Endothelial cell (in vitro differentiated cells): ENCODE results near the gene MED15. TPM values are rescaled to one million over a fixed set of nuclear protein-coding genes. Genes with fewer than 3 reads are reported as not detected.
A peak's percentile ranks its signal among the peaks of the same experiment; 100 is the strongest.

Experiments used
- DNase-seq: peaks from one replicate; pipeline ENCODE4 v3.0.0; 2021; ENCODE audit warnings: low spot score
- H3K27ac Mint-ChIP-seq: one replicate; pipeline ENCODE4 v1.8.0; 2021; ENCODE audit warnings: mixed read lengths, inconsistent platforms; ENCODE audit not compliant: unreplicated experiment
- H3K27me3 Mint-ChIP-seq: one replicate; pipeline ENCODE4 v1.8.0; 2021; ENCODE audit warnings: mild to moderate bottlenecking, moderate library complexity, mixed read lengths, inconsistent platforms; ENCODE audit not compliant: unreplicated experiment
- H3K36me3 Mint-ChIP-seq: one replicate; pipeline ENCODE4 v1.8.0; 2021; ENCODE audit warnings: mild to moderate bottlenecking, low read depth, mixed read lengths, inconsistent platforms; ENCODE audit not compliant: unreplicated experiment
- H3K4me1 Mint-ChIP-seq: one replicate; pipeline ENCODE4 v1.8.0; 2021; ENCODE audit warnings: mild to moderate bottlenecking, mixed read lengths, inconsistent platforms; ENCODE audit not compliant: unreplicated experiment
- H3K4me3 Mint-ChIP-seq: one replicate; pipeline ENCODE4 v1.8.0; 2021; ENCODE audit warnings: mild to moderate bottlenecking, mixed read lengths, inconsistent platforms; ENCODE audit not compliant: unreplicated experiment
- H3K9me3 Mint-ChIP-seq: one replicate; pipeline ENCODE4 v1.8.0; 2021; ENCODE audit warnings: mixed read lengths, inconsistent platforms; ENCODE audit not compliant: unreplicated experiment
- total RNA-seq: library from RNA; stranded (reverse); fragmentation: NEBNext Ultra II Directional; extraction: Animal tissue kit (Norgen Biotek cat#: 25700); gene quantifications from one replicate; pipeline ENCODE4 v1.2.1, GENCODE V29; 2021; ENCODE audit not compliant: unreplicated experiment
- TF ChIP-seq, protein P1 (sequence below): fragments of 200-600 bp; sonication (generic); IDR thresholded peaks from one replicate; pipeline ENCODE4 v1.5.0; 2021; ENCODE audit warnings: antibody characterized with exemption; ENCODE audit not compliant: unreplicated experiment

Gene MED15
- total RNA-seq, 1 donor from 2014 or later, result 165 TPM

- Mint-ChIP-seq H3K9me3 (no peaks in the 10 kb centered on the region), H3K4me1 (no peaks in the 10 kb centered on the region), H3K27me3 (no peaks in the 10 kb centered on the region), H3K36me3 (peaks cover 46% of the 10 kb centered on the region), H3K4me3 (no peak overlapping the region), H3K27ac (no peak overlapping the region)
- TF ChIP-seq, protein P1, sequence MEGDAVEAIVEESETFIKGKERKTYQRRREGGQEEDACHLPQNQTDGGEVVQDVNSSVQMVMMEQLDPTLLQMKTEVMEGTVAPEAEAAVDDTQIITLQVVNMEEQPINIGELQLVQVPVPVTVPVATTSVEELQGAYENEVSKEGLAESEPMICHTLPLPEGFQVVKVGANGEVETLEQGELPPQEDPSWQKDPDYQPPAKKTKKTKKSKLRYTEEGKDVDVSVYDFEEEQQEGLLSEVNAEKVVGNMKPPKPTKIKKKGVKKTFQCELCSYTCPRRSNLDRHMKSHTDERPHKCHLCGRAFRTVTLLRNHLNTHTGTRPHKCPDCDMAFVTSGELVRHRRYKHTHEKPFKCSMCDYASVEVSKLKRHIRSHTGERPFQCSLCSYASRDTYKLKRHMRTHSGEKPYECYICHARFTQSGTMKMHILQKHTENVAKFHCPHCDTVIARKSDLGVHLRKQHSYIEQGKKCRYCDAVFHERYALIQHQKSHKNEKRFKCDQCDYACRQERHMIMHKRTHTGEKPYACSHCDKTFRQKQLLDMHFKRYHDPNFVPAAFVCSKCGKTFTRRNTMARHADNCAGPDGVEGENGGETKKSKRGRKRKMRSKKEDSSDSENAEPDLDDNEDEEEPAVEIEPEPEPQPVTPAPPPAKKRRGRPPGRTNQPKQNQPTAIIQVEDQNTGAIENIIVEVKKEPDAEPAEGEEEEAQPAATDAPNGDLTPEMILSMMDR, result no peak
- DNase-seq, result no peak
These were observed 56.1 kb downstream of the MED15 start for GRCh38 chr22:20563466-20563906.

DNA sequence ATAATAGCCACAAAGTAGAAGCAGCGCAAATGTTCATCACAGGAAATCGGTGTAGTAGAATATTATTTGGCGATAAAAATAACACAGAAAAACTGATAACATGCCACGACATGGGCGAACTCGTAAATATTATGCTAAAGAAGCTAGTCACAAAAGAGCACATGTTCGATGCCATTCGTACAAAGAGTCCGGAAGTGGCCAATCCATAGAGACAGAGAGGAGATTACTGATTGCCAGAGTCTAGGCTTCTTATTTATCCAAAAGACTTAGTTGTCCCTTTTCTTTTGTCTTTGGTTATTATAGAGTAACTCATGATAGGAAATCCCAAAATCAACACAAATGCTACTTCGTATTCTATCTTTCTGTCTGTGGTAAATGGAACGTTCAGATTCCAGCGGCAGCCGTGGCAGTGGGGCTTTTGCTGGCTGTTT, 56.5 kb downstream of the MED15 start:
- Mint-ChIP-seq H3K27me3 (no peaks in the 10 kb centered on the region), H3K4me1 (no peaks in the 10 kb centered on the region), H3K9me3 (no peaks in the 10 kb centered on the region), H3K4me3 (peak overlapping the region; percentile 71), H3K36me3 (peaks cover 41% of the 10 kb centered on the region), H3K27ac (no peak overlapping the region)
- DNase-seq, result no peak
- TF ChIP-seq, protein P1, result no peak

- Mint-ChIP-seq H3K36me3 (peaks cover 34% of the 10 kb centered on the region), H3K4me3 (peak overlapping the region; percentile 15), H3K9me3 (no peaks in the 10 kb centered on the region), H3K27ac (peak overlapping the region; percentile 18), H3K27me3 (peaks cover 2% of the 10 kb centered on the region), H3K4me1 (no peaks in the 10 kb centered on the region)
- DNase-seq, result no peak
- TF ChIP-seq, protein P1, result no peak
These were observed 57.8 kb downstream of the MED15 start for GRCh38 chr22:20565079-20565734.

DNA sequence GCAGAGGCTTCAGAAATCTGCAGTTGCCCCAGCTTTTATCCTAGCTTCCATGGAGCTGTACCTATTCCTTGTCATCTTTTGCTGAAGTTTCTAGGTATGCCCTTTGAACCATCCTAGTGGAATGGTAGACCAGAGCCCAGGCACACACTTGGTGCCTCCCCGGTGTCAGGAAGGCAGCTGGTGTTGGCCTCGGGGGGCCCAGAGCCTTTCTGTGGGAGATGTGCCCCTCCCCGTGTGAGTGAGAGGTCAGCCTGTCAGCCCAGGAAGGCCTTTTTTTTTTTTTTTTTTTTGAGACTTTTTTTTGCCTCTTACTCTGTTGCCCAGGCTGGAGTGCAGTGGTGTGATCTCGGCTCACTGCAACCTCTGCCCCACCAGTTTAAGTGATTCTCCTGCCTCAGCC, 58.4 kb downstream of the MED15 start:
- H3K9me3 Mint-ChIP-seq, result no peaks in the 10 kb centered on the region
- no peak overlapping the region for H3K4me3 Mint-ChIP-seq
- H3K27ac Mint-ChIP-seq, result no peak overlapping the region
- TF ChIP-seq, protein P1, result no peak
- DNase-seq, result no peak
- no peaks in the 10 kb centered on the region for H3K4me1 Mint-ChIP-seq
- H3K36me3 Mint-ChIP-seq, result peaks cover 34% of the 10 kb centered on the region
- H3K27me3 Mint-ChIP-seq, result peaks cover 4% of the 10 kb centered on the region

GRCh38 chr22:20566420-20567260, 59.2 kb downstream of the MED15 start:
- no peak overlapping the region for H3K27ac Mint-ChIP-seq
- peak overlapping the region; percentile 67 for H3K4me3 Mint-ChIP-seq
- no peak for DNase-seq
- TF ChIP-seq, protein P1, result no peak
- no peaks in the 10 kb centered on the region for H3K4me1 Mint-ChIP-seq
- peaks cover 4% of the 10 kb centered on the region for H3K27me3 Mint-ChIP-seq
- peaks cover 34% of the 10 kb centered on the region for H3K36me3 Mint-ChIP-seq
- no peaks in the 10 kb centered on the region for H3K9me3 Mint-ChIP-seq
